GM10266 (cell line): ENCODE results near the gene ARAP1.

ENCODE experiments used
- DNase-seq: peaks from one replicate; pipeline ENCODE4 v3.0.0; 2012; ENCODE audit errors: extremely low spot score
- TF ChIP-seq, protein P1 (sequence below): IDR thresholded peaks from 2 replicates; pipeline ENCODE4 v1.5.1; 2012; ENCODE audit warnings: mild to moderate bottlenecking, low read depth; ENCODE audit not compliant: control insufficient read depth, insufficient read depth; ENCODE audit errors: missing control alignments

ARAP1 gene

DNA sequence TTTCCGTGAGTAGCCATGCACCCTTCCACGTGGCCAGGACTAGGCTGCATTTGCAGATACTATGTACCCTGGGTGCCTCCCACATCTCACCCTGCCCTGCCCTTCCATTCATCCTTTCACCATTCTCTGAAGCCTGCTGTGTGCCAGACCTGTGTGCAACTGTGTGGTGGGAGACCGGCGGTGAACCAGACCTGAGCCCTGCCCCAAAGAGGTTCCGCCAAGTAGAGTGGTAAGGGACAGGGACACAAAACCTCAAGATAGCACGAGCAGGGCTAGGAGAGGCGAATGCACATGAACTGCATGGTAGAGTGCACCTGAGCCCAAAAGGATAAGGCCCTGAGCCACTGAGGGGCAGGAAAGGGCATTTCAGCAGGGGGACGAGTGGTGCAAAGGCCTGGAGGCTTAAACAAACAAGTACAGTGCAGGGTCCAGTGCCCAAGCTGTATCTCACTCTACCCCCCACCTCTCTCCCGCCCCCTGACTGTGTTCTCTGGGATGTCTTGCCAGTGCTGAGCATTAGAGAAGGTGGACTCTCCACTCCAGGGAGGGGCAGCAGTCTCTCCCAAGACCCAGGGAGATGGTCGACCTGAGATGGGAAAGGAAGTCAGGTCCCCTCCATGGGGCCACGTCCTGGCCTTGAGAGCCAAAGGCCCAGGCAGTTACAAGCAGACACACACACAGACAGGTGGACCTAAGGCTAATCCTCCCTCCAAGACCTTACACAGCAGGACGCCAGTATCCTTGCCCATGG lies 14.1 kb upstream of the ARAP1 start:
- DNase-seq, result no peak
- TF ChIP-seq, protein P1, sequence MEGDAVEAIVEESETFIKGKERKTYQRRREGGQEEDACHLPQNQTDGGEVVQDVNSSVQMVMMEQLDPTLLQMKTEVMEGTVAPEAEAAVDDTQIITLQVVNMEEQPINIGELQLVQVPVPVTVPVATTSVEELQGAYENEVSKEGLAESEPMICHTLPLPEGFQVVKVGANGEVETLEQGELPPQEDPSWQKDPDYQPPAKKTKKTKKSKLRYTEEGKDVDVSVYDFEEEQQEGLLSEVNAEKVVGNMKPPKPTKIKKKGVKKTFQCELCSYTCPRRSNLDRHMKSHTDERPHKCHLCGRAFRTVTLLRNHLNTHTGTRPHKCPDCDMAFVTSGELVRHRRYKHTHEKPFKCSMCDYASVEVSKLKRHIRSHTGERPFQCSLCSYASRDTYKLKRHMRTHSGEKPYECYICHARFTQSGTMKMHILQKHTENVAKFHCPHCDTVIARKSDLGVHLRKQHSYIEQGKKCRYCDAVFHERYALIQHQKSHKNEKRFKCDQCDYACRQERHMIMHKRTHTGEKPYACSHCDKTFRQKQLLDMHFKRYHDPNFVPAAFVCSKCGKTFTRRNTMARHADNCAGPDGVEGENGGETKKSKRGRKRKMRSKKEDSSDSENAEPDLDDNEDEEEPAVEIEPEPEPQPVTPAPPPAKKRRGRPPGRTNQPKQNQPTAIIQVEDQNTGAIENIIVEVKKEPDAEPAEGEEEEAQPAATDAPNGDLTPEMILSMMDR, result no peak

DNA sequence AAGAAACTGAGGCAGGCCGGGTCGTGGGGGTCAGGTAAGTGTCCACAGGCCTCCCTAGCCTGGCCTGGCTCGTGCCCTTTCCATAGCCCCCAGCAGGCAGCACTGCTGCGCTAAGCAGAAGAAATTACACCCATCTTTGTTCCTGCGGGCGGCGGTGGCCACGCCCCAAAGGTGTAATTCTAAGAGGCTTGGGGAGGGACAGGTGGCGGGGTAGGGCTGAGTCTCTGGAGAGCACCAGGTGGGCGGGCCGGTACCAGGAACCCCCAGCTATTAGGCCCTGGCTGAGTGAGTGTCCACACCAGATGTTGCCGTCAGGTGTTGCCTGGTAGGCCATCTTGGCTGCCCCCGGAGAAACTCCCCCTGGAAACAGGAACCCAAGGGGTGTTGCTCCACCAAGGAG lies 12.3 kb upstream of the ARAP1 start:
- no peak for DNase-seq
- TF ChIP-seq, protein P1, result no peak

DNA sequence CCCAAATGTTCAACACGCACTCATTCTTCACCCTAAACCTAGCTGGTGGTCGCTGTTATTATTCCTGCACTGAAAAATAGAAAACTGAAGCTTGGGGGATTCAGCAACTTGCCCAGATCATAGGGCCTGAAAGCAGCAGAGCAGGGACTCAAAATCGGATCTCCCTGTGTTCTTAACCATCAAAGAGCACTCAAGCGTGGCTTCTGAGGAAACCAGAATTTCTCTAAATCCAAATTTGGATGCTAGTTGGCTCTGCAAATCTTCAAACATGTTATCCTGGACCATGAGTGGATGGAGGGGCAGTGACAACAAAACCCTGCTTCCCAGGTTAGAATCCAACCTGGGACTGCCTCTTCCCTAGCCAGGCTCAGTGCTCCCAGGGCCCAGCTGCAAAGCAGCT lies 11.6 kb upstream of the ARAP1 start:
- DNase-seq, result no peak
- TF ChIP-seq, protein P1, result no peak

DNA sequence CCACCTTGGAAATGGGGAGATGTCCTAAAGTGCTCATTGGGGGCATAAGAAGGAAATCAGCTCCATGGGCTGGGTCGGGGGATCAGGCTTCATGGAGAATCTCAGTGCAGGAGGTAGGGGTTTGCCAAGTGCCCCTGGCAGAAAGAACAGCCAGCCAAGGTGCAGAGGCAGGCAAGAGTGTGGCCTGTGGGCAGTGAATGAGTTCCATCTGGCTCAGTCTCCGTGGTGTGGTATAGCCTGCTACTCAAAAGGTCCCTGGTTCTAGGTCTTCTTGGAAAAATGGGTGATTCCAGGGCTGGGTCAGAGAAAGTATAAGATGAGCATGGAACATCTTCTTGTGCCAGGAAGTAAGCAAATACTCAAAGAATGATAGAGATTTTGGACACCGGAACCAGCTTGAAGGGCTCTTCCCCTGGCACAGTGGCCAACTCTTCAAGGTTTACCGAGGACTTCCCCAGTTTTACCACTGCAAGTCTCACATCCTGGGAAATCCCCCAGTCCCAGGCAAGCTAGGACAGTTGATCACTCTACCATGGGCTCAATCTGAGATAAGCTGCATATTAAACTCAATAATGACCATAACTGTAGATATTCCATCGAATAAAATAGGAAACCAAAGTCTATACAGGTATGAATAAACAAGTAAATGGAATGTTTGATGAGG lies 10.6 kb upstream of the ARAP1 start:
- peak; percentile 73 for DNase-seq
- TF ChIP-seq, protein P1, result no peak

DNA sequence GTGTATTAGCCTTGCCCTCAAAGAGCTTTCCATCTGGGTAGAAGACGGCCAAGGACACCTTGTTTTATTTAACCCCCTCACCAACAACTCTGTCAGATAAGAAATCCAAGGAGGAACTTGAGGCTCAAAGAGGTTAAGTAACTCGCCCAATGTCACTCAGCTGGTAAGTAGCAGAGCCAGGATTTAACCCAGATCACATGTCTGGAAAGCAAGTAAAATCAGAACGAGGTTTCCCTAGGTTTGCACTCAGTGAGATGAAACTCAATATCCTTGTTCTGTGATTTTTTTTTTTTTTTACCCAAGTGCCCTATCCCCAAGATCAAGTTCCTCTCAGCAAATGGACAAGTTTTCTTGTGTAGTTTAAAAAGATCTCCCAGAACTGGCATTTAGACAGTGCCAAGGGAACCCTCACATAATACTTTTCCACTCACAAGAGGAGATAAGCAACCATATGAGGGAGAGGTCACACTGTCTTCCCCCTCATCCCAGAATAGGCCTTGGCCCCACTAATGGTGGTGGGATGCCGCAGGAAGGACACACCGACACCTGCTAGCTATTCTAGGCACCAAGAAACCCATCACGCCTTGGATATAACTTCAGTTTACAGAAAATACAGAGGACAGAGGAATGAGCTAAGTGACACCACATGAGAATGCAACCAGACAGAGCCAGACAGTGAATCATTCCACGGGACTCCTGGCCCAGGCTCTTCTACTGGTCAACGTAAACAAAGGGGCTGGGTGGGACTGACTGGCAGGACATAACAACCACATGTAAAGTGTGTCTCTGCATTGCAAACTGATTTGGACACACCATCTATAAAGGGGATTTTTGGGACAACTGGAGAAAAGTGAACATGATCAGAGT lies 8.6 kb upstream of the ARAP1 start:
- no peak for DNase-seq
- TF ChIP-seq, protein P1, result no peak

DNA sequence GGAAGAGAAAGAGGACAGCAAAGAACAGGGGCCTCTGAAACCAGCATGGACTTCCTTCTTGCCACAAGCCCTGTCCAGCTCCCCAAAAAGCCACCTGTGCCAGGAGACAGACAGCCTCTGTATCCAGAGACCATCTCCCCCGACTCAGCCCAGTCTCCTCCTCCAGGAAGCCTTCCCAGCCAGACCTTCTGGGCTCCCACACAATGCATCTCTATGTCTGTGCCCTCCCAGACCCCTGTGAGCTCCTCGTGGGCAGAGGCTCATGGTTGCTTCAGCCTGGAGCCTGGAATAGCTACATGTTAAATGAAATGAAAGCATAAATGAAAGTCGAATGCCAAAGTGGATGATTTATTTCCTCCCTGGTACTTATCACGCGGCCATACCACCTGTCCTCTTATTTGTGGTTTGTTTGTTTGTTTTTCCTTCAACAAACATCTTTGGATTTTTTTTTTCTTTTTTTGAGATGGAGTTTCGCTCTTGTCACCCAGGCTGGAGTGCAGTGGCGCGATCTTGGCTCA lies 7.3 kb upstream of the ARAP1 start:
- TF ChIP-seq, protein P1, result no peak
- no peak for DNase-seq
